Calu3 (cell line): Measurements from ENCODE around the gene FHIT. TPM values are rescaled to one million over a fixed set of nuclear protein-coding genes. Genes with fewer than 3 reads are reported as not detected.

Source experiments
- BruUV-seq: library from RNA; stranded (reverse); fragments of 400-500 nt; replicated peaks from 2 replicates; lab custom pipeline; 2021; lab: Mats Ljungman, UMichigan
- CTCF ChIA-PET: fragments of 300-600 bp; sonication (Branson Sonifier 250); formaldehyde crosslinking; loops from one replicate; lab custom pipeline; 2022; ENCODE audit warnings: antibody characterized with exemption; lab: Charles Lee
- DNase-seq: peaks from one replicate; pipeline ENCODE4 v3.0.0; 2022
- H3K27ac Mint-ChIP-seq: one replicate; pipeline ENCODE4 v1.8.0; 2022; ENCODE audit warnings: mixed read lengths; ENCODE audit not compliant: unreplicated experiment
- H3K27me3 Mint-ChIP-seq: one replicate; pipeline ENCODE4 v1.8.0; 2022; ENCODE audit warnings: mixed read lengths; ENCODE audit not compliant: unreplicated experiment
- H3K36me3 Mint-ChIP-seq: one replicate; pipeline ENCODE4 v1.8.0; 2022; ENCODE audit warnings: mild to moderate bottlenecking, moderate library complexity, mixed read lengths; ENCODE audit not compliant: insufficient read depth, unreplicated experiment
- H3K4me1 Mint-ChIP-seq: one replicate; pipeline ENCODE4 v1.8.0; 2022; ENCODE audit warnings: mild to moderate bottlenecking, low read depth, mixed read lengths; ENCODE audit not compliant: unreplicated experiment
- H3K4me3 Mint-ChIP-seq: one replicate; pipeline ENCODE4 v1.8.0; 2022; ENCODE audit warnings: mild to moderate bottlenecking, low read depth, moderate library complexity, mixed read lengths; ENCODE audit not compliant: unreplicated experiment
- H3K9me3 Mint-ChIP-seq: one replicate; pipeline ENCODE4 v1.8.0; 2022; ENCODE audit warnings: low read depth, mixed read lengths; ENCODE audit not compliant: unreplicated experiment
- intact Hi-C: fragments of 100-400 bp; cut with micrococcal nuclease; formaldehyde crosslinking; loops from one replicate; pipeline ENCODE4 v1.10.0; 2022; ENCODE audit not compliant: unreplicated experiment
- total RNA-seq: library from RNA; stranded (reverse); gene quantifications from 2 replicates; pipeline ENCODE4 v1.2.3, GENCODE V29; 2022
- TF ChIP-seq, protein P1 (sequence below): fragments of 200-600 bp; IDR thresholded peaks from one replicate; pipeline ENCODE4 v1.8.0; 2022; ENCODE audit warnings: antibody characterized with exemption; ENCODE audit not compliant: unreplicated experiment

Gene FHIT
- total RNA-seq, 1 experiment from 2014 or later: 6.2 TPM

- CTCF ChIA-PET: no interaction called here
- BruUV-seq: no TSS peak
- intact Hi-C loops: no loop called here
- no peaks in the 10 kb centered on the region for H3K27me3 Mint-ChIP-seq
- TF ChIP-seq, protein P1, sequence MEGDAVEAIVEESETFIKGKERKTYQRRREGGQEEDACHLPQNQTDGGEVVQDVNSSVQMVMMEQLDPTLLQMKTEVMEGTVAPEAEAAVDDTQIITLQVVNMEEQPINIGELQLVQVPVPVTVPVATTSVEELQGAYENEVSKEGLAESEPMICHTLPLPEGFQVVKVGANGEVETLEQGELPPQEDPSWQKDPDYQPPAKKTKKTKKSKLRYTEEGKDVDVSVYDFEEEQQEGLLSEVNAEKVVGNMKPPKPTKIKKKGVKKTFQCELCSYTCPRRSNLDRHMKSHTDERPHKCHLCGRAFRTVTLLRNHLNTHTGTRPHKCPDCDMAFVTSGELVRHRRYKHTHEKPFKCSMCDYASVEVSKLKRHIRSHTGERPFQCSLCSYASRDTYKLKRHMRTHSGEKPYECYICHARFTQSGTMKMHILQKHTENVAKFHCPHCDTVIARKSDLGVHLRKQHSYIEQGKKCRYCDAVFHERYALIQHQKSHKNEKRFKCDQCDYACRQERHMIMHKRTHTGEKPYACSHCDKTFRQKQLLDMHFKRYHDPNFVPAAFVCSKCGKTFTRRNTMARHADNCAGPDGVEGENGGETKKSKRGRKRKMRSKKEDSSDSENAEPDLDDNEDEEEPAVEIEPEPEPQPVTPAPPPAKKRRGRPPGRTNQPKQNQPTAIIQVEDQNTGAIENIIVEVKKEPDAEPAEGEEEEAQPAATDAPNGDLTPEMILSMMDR: no peak
- DNase-seq: no peak
- no peaks in the 10 kb centered on the region for H3K9me3 Mint-ChIP-seq
- no peaks in the 10 kb centered on the region for H3K4me1 Mint-ChIP-seq
- H3K4me3 Mint-ChIP-seq: no peak overlapping the region
- H3K36me3 Mint-ChIP-seq: no peaks in the 10 kb centered on the region
- no peak overlapping the region for H3K27ac Mint-ChIP-seq
Measured at GRCh38 chr3:60048447-60048848, 1202.8 kb downstream of the FHIT start.

DNA sequence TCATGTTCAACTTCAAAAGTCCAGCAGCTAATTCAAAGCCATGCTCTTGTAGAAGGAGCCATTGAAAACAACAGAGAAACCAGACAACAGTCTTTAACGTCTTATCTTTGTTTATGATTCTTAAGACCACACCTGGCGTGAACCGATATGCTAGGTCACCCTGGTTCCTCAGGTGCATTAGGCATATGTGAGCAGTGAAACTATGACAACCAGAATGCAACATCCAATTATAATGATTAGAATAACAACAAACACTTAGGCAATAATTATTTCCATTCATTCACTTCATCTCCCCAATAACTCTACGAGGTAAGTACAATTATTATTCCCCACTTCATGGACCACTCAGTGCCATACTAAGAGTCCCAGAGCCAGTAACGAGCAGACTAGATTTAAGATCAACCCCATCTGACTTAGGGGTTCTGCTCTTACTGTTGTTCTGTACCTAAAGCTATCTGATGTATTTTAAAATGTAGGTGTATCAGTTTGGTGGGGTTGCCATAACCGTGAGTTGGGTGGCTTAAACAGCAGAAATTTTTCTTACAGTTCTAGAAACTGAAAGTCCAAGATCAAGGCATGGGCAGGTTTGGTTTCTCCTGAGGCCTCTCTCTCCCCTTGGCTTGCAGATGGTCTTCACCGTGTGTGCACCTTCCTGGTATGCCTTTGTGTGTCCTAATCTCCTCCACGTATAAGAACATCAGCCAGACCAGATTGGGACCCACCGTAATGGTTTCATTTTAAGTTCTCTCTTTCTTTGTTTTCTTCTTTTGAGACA is 1203.6 kb downstream of the FHIT start:
- Mint-ChIP-seq H3K9me3 (no peaks in the 10 kb centered on the region), H3K4me3 (no peak overlapping the region), H3K36me3 (no peaks in the 10 kb centered on the region), H3K4me1 (no peaks in the 10 kb centered on the region), H3K27ac (no peak overlapping the region), H3K27me3 (no peaks in the 10 kb centered on the region)
- CTCF ChIA-PET: no interaction called here
- DNase-seq: no peak
- TF ChIP-seq, protein P1: no peak
- intact Hi-C loops: no loop called here
- no TSS peak for BruUV-seq

DNA sequence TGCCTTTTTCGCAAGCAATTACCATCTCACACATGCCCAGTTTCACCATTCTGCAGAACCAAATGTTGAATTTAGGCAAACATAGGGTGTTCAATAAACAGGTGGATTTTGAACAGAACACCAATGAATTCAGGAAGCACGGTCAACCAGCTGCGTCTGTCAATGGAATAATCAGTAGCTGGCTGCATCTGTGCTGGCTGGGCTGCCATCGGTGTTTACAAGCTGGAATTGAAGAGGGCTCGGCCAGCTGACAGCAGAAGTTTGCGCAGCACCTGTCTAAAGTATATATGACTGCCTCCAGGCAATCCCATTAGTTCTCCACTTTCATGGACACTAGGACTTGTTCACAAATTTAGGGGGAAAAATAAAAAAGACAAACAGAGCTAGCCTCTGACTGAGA is 1205.0 kb downstream of the FHIT start:
- DNase-seq: no peak
- Mint-ChIP-seq H3K4me3 (no peak overlapping the region), H3K9me3 (no peaks in the 10 kb centered on the region), H3K27me3 (no peaks in the 10 kb centered on the region), H3K36me3 (no peaks in the 10 kb centered on the region), H3K27ac (no peak overlapping the region), H3K4me1 (no peaks in the 10 kb centered on the region)
- CTCF ChIA-PET: no interaction called here
- intact Hi-C loops: no loop called here
- BruUV-seq: no TSS peak
- TF ChIP-seq, protein P1: no peak

- DNase-seq: no peak
- Mint-ChIP-seq H3K27me3 (no peaks in the 10 kb centered on the region), H3K9me3 (no peaks in the 10 kb centered on the region), H3K4me3 (no peak overlapping the region), H3K4me1 (no peaks in the 10 kb centered on the region), H3K27ac (no peak overlapping the region), H3K36me3 (no peaks in the 10 kb centered on the region)
- CTCF ChIA-PET: no interaction called here
- TF ChIP-seq, protein P1: no peak
- no TSS peak for BruUV-seq
- intact Hi-C loops: no loop called here
Measured at GRCh38 chr3:60045686-60046085, 1205.6 kb downstream of the FHIT start.
